ENCODE data around the gene ABHD13. TPM values are rescaled to one million over a fixed set of nuclear protein-coding genes. Genes with fewer than 3 reads are reported as not detected.

Gene ABHD13
- polyA plus RNA-seq, 3 donors = 6.8 to 20.7 (median 18.6) TPM

GRCh38 chr13:108200781-108201398 is 17.3 kb upstream of the ABHD13 start:
- Mint-ChIP-seq H3K4me3 (no peak overlapping the region), H3K4me1 (no peaks in the 10 kb centered on the region), H3K27me3 (ENCODE audit: low read depth in 3 of 3) (peaks cover 0 to 7% (median 0%) of the 10 kb centered on the region in 3 donors), H3K9me3 (peaks cover 3 to 11% (median 5%) of the 10 kb centered on the region in 7 donors), H3K27ac (no peak overlapping the region), H3K36me3 (no peaks in the 10 kb centered on the region)
- Histone ChIP-seq H3K27ac (ENCODE audit: low read depth in 1 of 2, low read length in 2 of 2) (no peak overlapping the region), H3K4me2 (replicated peaks; ENCODE audit: extremely low read depth, low read length, poor library complexity, severe bottlenecking) (no peak overlapping the region), H3K4me3 (replicated peaks in 1 of 3; ENCODE audit: low read depth in 2 of 3, low read length in 3 of 3) (no peak overlapping the region), H3K79me2 (ENCODE audit: insufficient read depth, low read length) (no peaks in the 10 kb centered on the region), H2AFZ (ENCODE audit: insufficient read depth, low read depth, low read length, poor library complexity, severe bottlenecking) (no peak overlapping the region), H3K27me3 (ENCODE audit: control insufficient read depth in 2 of 2, insufficient read depth in 2 of 2, low read length in 2 of 2) (no peaks in the 10 kb centered on the region), H3K9me3 (replicated peaks in 1 of 2; ENCODE audit: control insufficient read depth in 1 of 2, insufficient read depth in 1 of 2, low read length in 2 of 2) (peaks cover 2 to 4% of the 10 kb centered on the region in 2 donors), H4K20me1 (ENCODE audit: insufficient read depth, low read length) (no peaks in the 10 kb centered on the region), H3K4me1 (ENCODE audit: control insufficient read depth in 1 of 2, insufficient read depth in 2 of 2, low read length in 2 of 2) (no peaks in the 10 kb centered on the region), H3K9ac (ENCODE audit: insufficient read depth, low read length, poor library complexity, severe bottlenecking) (no peak overlapping the region), H3K36me3 (replicated peaks in 1 of 2; ENCODE audit: control insufficient read depth in 1 of 2, insufficient read depth in 2 of 2, low read length in 2 of 2) (no peaks in the 10 kb centered on the region)
- intact Hi-C loops (cut with micrococcal nuclease) = no loop called here
- TF ChIP-seq CTCF (IDR thresholded peaks at IDR 0.05) = no peak
- DNase-seq = no peak
- no CpG with 5 or more reads among the region's 1 CpG for WGBS (ENCODE audit: insufficient coverage)

- Mint-ChIP-seq H3K9me3 (peaks cover 2 to 10% (median 6%) of the 10 kb centered on the region in 7 donors), H3K4me1 (peaks cover 6% of the 10 kb centered on the region), H3K27ac (no peak overlapping the region), H3K4me3 (no peak overlapping the region), H3K36me3 (peaks cover 22 to 24% of the 10 kb centered on the region in 2 donors), H3K27me3 (ENCODE audit: low read depth in 3 of 3) (peaks cover 0 to 2% (median 1%) of the 10 kb centered on the region in 3 donors)
- Histone ChIP-seq H3K4me1 (ENCODE audit: control insufficient read depth in 1 of 2, insufficient read depth in 2 of 2, low read length in 2 of 2) (peaks cover 7 to 9% of the 10 kb centered on the region in 2 donors), H3K27me3 (ENCODE audit: control insufficient read depth in 2 of 2, insufficient read depth in 2 of 2, low read length in 2 of 2) (no peaks in the 10 kb centered on the region), H3K9me3 (replicated peaks in 1 of 2; ENCODE audit: control insufficient read depth in 1 of 2, insufficient read depth in 1 of 2, low read length in 2 of 2) (peaks cover 0 to 6% of the 10 kb centered on the region in 2 donors), H2AFZ (ENCODE audit: insufficient read depth, low read depth, low read length, poor library complexity, severe bottlenecking) (no peak overlapping the region), H3K36me3 (replicated peaks in 1 of 2; ENCODE audit: control insufficient read depth in 1 of 2, insufficient read depth in 2 of 2, low read length in 2 of 2) (peaks cover 21 to 28% of the 10 kb centered on the region in 2 donors), H3K9ac (ENCODE audit: insufficient read depth, low read length, poor library complexity, severe bottlenecking) (no peak overlapping the region), H3K27ac (ENCODE audit: low read depth in 1 of 2, low read length in 2 of 2) (no peak overlapping the region), H4K20me1 (ENCODE audit: insufficient read depth, low read length) (no peaks in the 10 kb centered on the region), H3K79me2 (ENCODE audit: insufficient read depth, low read length) (no peaks in the 10 kb centered on the region), H3K4me3 (replicated peaks in 1 of 3; ENCODE audit: low read depth in 2 of 3, low read length in 3 of 3) (no peak overlapping the region), H3K4me2 (replicated peaks; ENCODE audit: extremely low read depth, low read length, poor library complexity, severe bottlenecking) (no peak overlapping the region)
- intact Hi-C loops (cut with micrococcal nuclease) = loop anchor here in 1 of 2 donors (10.0 kb wide), 1 partner anchor 704 kb away; no protein-coding TSS in a partner anchor
- TF ChIP-seq CTCF (IDR thresholded peaks at IDR 0.05) = no peak
- DNase-seq = no peak
- WGBS (ENCODE audit: insufficient coverage) = no CpG with 5 or more reads among the region's 2 CpGs
Measured at GRCh38 chr13:108210551-108210950, 7.6 kb upstream of the ABHD13 start.

All from CD14-positive monocyte (primary cell).